ENCODE data around the gene DBP.
"Not testable (repeated sequence)": the region's sequence is repeated elsewhere in the genome, so short reads cannot be mapped to it uniquely, and the experiment has no call there.

The DBP gene

GRCh38 chr19:48641850-48642249, 4.7 kb upstream of the DBP start:
- DNase-seq (ENCODE audit: low read depth in 3 of 3): no peak

DNA sequence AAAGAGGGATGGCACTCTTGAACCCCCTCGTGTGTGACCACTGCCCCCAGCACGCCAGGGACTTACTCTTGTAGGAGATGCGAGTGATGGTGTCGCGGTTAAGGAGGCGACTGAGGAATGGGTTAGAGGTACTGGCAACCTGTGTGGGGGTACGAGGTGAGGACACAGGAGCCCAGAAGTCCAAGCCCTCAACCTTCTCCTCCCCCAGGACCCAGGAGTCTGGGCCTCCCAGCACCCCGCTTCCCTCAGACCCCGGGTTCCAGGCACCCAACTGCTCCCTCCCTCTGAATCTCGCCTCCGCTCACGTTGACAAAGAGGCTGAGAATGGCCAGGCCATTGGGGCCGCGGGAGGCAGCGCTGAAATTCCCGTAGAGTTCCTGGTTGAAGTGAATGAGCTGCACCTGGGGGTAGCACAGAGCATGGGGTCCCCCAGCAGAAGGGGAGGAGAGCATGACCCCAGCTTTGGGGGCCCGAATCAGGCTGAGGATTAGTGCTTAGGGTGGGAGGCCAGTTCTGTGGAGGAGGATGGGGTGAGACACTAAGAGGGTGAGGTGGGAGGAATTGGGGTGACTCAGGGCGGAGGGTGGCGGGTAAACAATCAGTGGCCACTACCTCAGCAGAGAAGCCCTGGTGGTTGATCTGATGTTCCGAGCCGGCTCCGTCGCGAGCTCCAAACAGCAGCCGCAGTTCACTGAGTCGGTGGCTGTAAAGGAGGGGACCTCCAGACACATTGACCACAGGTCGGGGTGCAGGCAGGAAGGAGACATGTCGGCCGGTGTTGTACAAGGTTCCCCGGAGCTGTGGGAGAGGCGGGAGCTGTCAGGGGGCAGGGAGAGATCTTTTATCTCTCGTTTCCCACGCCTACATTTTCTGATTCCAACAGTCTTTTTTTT, 2.5 kb upstream of the DBP start:
- DNase-seq (ENCODE audit: low read depth in 3 of 3): no peak

DNA sequence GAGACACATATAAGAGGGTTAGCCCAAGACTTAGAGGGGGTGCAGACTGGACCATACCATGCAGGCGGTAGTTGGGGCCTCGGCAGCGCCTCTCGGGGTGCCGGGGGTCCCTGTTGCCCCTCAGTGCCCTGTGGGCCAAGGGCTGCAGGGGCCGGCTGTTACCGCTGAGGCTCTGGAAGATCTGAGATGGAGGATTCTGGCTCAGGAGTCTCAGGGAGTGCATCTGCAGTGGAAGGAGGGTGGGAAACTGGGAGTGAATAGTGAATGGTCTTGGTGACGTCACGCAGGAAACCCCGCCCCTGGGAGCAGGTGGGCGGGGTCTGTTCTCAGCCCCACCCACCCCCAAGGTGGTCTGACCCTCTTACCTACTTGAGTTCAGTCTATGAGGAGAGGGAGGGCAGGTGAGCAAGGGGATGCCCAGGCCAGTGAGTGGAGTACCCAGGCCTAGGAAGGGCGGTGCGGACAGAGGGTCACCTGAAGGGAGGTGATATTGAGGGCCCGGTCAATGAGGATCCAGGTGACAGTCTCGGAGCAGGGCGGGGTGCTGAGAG, 1.7 kb upstream of the DBP start:
- DNase-seq (ENCODE audit: low read depth in 3 of 3): no peak

GRCh38 chr19:48637948-48638830, 1.0 kb upstream of the DBP start:
- peak in 2 of 3 experiments; percentile 63 to 68 for DNase-seq (ENCODE audit: low read depth in 3 of 3)

GRCh38 chr19:48637449-48637947, 319 bp upstream of the DBP start:
- DNase-seq (ENCODE audit: low read depth in 3 of 3): peak; percentile 98 to 99 (median 99)

DNA sequence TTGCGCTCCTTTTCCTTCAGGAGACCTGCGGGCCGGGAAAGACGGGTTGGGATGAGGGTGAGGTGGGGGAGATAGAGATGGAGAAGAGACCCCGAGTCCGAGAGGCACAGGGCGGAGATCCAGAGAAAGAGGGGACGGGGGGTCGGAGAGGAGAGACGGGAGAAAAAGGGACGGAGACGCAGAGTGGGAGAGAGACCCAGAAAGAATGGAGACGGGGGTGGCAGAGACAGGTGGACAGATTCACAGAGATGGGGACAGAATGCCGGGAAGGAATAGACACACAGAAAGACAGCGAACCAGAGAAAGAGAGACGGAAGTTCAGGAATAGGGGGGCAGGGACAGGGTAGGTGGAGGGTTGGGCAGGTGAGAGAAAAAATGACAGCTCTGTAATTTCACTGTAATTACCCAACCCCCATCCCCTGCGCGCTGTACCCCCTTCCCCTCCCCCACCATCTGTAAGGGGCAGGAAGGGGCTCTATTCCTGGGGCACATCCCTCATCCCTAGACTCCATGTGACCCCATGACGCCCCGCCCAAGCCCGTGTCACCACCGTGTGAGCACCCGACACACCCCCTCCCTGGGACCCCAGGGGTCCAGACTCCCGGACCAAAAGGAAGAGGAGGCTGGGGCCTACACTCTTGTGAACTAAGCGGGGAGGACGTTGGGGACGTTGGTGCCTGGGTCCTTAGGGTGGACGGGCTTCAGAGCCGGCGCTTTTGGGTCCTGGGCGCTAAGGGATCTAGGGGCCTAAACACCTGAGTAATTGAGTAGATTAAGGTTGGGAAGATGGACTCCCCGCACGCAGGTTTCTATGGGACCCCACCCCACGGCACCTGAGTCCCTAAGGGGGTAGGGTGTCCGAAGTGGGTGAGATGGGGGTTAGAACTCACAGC, 967 bp downstream of the DBP start:
- no peak for DNase-seq (ENCODE audit: low read depth in 3 of 3)

- DNase-seq (ENCODE audit: low read depth in 3 of 3): peak in 2 of 3 experiments; percentile 62 to 72
These were observed 1.8 kb downstream of the DBP start for GRCh38 chr19:48635263-48635965.

DNA sequence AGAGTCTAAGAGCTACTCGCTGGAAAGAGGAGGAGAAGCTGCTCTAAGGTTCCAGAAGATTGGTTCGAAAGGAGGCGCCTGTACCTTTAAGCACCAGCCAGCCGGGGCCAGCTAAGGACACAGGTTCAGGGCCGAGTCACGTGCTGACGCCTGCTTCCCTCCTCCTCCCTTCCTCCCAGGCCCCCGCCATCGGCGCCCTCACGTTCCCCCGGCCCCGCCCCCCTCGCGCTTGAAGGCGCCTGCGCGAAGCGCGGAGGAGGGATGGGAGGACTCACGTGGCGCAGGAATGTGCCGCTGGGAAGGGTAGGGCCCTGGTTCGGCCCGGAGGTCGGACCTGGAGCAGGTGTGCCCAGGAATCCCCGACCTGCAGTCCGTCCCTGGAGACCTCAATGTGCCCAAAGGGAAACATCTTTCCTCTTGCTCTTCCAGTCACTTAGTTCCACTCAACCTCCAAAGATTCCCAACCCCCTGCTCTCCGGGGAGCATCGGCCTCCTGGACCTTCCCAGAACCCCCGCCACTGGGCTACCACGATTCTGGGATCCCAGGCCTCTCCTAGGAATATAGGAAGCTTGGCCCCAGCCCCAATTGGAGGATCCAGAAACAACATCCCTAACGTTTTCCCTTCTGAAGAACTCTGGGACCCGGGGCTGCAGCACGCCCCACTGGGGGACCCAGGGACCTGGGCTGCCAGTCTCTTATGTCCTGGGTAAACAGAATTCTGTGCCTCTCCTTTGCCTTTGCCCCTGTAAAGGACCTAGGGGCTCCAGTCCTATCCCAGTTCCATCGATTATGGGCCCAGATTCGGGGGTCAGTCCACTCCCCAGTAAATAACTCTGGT, 2.5 kb downstream of the DBP start:
- DNase-seq (ENCODE audit: low read depth in 3 of 3): peak; percentile 84 to 96 (median 91)

DNA sequence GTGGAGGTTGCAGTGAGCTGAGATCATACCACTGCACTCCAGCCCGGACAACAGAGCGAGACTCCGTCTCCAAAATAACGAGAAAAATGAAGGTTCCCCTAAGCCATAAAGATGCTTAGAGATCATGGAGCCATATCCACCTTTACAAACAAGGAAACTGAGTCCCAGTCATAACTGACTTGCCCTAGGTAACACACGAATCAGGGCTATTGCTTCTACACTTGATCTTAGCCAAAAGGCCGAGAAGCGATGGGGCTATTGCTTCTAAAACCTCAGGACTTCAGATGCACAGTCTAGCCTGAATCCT, 3.2 kb downstream of the DBP start:
- no peak for DNase-seq (ENCODE audit: low read depth in 3 of 3)

DNA sequence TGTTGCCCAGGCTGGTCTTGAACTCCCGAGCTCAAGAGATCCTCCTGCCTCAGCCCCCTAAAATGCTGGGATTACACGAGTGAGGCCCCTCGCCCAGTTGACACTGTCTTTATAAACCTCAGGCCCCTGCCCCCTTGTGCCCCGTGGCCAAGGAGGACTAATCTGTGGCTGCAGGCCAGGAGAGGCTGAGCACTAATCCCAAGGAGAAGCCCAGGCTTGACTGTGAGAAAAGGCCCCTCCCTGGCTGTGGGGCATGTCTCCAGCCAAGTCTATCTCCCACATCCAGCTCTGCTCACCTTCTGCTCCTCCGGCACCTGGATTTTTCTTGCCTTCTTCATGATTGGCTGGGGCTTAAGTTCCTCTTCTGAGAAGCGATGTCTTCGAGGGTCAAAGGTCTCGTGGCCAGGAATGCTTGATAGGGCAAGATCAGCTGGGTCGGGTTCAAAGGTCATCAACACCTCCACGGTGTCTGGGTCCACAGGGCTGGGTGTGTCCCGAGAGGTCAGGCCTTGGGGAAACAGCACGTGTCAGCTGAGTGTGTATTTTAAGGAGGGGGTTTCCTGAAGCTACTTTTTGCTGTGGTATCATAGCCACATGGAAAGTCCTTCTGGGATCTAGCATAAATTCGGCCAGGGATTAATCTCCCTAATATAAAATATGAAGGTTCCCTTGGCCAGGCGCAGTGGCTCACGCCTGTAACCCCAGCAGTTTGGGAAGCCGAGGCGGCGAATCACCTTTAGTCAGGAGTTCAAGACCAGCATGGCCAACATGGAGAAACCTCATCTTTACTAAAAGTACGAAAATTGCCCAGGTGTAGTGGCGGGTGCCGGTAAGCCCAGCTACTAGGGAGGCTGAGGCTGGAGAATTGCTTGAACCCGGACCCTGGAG, 3.8 kb downstream of the DBP start:
- DNase-seq (ENCODE audit: low read depth in 3 of 3): no peak

- DNase-seq (ENCODE audit: low read depth in 3 of 3): no peak
These were observed 4.5 kb downstream of the DBP start for GRCh38 chr19:48632692-48633147.

GRCh38 chr19:48632286-48632685, 4.9 kb downstream of the DBP start:
- not testable (repeated sequence) for DNase-seq (ENCODE audit: low read depth in 3 of 3)

DNA sequence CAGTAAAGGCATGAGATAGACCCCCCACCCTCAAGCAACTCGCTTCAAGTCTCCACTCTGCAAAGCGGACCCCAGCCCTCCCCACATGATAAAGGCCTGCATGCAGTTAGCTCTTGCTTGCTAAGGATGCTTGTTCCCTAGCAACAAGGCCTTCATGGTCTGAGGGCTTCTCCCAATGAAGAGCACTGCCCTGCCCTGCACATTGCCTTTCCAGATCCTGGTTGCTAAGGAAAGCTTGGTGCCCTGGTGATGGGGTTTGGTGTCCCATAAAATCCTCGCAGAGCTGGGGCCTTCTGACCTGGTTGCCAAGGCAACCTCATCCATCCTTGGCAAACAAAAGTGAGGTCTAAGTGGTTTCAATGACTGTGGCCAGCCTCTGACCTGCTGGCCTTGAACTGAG, 6.0 kb downstream of the DBP start:
- DNase-seq (ENCODE audit: low read depth in 3 of 3): no peak

GRCh38 chr19:48630296-48631063, 6.7 kb downstream of the DBP start:
- no peak for DNase-seq (ENCODE audit: low read depth in 3 of 3)

DNA sequence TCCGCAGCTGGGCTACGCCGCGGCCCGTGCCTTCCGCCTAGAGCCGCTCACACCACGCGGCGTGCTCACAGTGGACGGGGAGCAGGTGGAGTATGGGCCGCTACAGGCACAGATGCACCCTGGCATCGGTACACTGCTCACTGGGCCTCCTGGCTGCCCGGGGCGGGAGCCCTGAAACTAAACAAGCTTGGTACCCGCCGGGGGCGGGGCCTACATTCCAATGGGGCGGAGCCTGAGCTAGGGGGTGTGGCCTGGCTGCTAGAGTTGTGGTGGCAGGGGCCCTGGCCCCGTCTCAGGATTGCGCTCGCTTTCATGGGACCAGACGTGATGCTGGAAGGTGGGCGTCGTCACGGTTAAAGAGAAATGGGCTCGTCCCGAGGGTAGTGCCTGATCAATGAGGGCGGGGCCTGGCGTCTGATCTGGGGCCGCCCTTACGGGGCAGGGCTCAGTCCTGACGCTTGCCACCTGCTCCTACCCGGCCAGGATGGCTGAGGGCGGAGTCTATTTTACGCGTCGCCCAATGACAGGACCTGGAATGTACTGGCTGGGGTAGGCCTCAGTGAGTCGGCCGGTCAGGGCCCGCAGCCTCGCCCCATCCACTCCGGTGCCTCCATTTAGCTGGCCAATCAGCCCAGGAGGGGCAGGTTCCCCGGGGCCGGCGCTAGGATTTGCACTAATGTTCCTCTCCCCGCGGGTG, 7.4 kb downstream of the DBP start:
- no peak for DNase-seq (ENCODE audit: low read depth in 3 of 3)

- no peak for DNase-seq (ENCODE audit: low read depth in 3 of 3)
These were observed 7.9 kb downstream of the DBP start for GRCh38 chr19:48629297-48629598.

GRCh38 chr19:48628486-48629296, 8.5 kb downstream of the DBP start:
- no peak for DNase-seq (ENCODE audit: low read depth in 3 of 3)
